Panc1 (cell line): ENCODE results near the gene MPND.

Source experiments
- CTCF ChIP-seq: fragments of 450-650 bp; IDR thresholded peaks from 2 replicates; pipeline ENCODE4 v1.5.1; 2017; ENCODE audit warnings: mild to moderate bottlenecking
- POLR2AphosphoS5 ChIP-seq: IDR thresholded peaks from 2 replicates; pipeline ENCODE4 v1.6.1; 2012; ENCODE audit warnings: mild to moderate bottlenecking, low read depth, low read length, moderate library complexity

- TF ChIP-seq CTCF (no peak), POLR2AphosphoS5 (no peak)
Measured at GRCh38 chr19:4334929-4335570, 8.3 kb upstream of the MPND start.
